ENCODE data around the gene DAP. TPM values are rescaled to one million over a fixed set of nuclear protein-coding genes. Genes with fewer than 3 reads are reported as not detected.

The DAP gene
- total and polyA plus RNA-seq, 4 donors: 27.2 to 80.8 (median 58.3) TPM

- Histone ChIP-seq H3K4me3 (ENCODE audit: low read depth, low read length) (no peak overlapping the region), H3K9me3 (ENCODE audit: control insufficient read depth, insufficient read depth, low read length) (no peaks in the 10 kb centered on the region), H3K36me3 (ENCODE audit: control insufficient read depth, insufficient read depth, low read length) (no peaks in the 10 kb centered on the region), H3K4me1 (ENCODE audit: control insufficient read depth, insufficient read depth, low read length) (peaks cover 20% of the 10 kb centered on the region), H3K27ac (ENCODE audit: low read depth, low read length) (no peak overlapping the region), H3K27me3 (ENCODE audit: control insufficient read depth, insufficient read depth, low read length) (no peaks in the 10 kb centered on the region)
- DNase-seq (ENCODE audit: low read depth in 4 of 6, low spot score in 6 of 6): no peak
- WGBS (ENCODE audit: insufficient coverage): 88% methylated on average over 5 of the region's 10 CpGs
These were observed 98.2 kb downstream of the DAP start for GRCh38 chr5:10662661-10663488.

GRCh38 chr5:10662083-10662482 lies 99.0 kb downstream of the DAP start:
- no peak overlapping the region for H3K4me3 ChIP-seq (ENCODE audit: low read depth, low read length)
- DNase-seq (ENCODE audit: low read depth in 4 of 6, low spot score in 6 of 6): no peak
- no peak overlapping the region for H3K27ac ChIP-seq (ENCODE audit: low read depth, low read length)
- no peaks in the 10 kb centered on the region for H3K9me3 ChIP-seq (ENCODE audit: control insufficient read depth, insufficient read depth, low read length)
- no peaks in the 10 kb centered on the region for H3K36me3 ChIP-seq (ENCODE audit: control insufficient read depth, insufficient read depth, low read length)
- H3K4me1 ChIP-seq (ENCODE audit: control insufficient read depth, insufficient read depth, low read length): peaks cover 20% of the 10 kb centered on the region
- WGBS (ENCODE audit: insufficient coverage): 83% methylated on average over 8 of the region's 11 CpGs
- H3K27me3 ChIP-seq (ENCODE audit: control insufficient read depth, insufficient read depth, low read length): no peaks in the 10 kb centered on the region

- Histone ChIP-seq H3K36me3 (ENCODE audit: control insufficient read depth, insufficient read depth, low read length) (no peaks in the 10 kb centered on the region), H3K27ac (ENCODE audit: low read depth, low read length) (no peak overlapping the region), H3K4me3 (ENCODE audit: low read depth, low read length) (no peak overlapping the region), H3K27me3 (ENCODE audit: control insufficient read depth, insufficient read depth, low read length) (no peaks in the 10 kb centered on the region), H3K4me1 (ENCODE audit: control insufficient read depth, insufficient read depth, low read length) (peaks cover 17% of the 10 kb centered on the region), H3K9me3 (ENCODE audit: control insufficient read depth, insufficient read depth, low read length) (no peaks in the 10 kb centered on the region)
- WGBS (ENCODE audit: insufficient coverage): 98% methylated on average over 12 of the region's 13 CpGs
- no peak for DNase-seq (ENCODE audit: low read depth in 4 of 6, low spot score in 6 of 6)
These were observed 99.6 kb downstream of the DAP start for GRCh38 chr5:10661401-10661800.

- DNase-seq (ENCODE audit: low read depth in 4 of 6, low spot score in 6 of 6): no peak
- H3K4me3 ChIP-seq (ENCODE audit: low read depth, low read length): no peak overlapping the region
- WGBS (ENCODE audit: insufficient coverage): 98% methylated on average over 14 of the region's 15 CpGs
These were observed 100.2 kb downstream of the DAP start for GRCh38 chr5:10660720-10661387.

GRCh38 chr5:10660135-10660534 lies 100.9 kb downstream of the DAP start:
- no peaks in the 10 kb centered on the region for H3K9me3 ChIP-seq (ENCODE audit: control insufficient read depth, insufficient read depth, low read length)
- peaks cover 21% of the 10 kb centered on the region for H3K4me1 ChIP-seq (ENCODE audit: control insufficient read depth, insufficient read depth, low read length)
- DNase-seq (ENCODE audit: low read depth in 4 of 6, low spot score in 6 of 6): no peak
- no peak overlapping the region for H3K27ac ChIP-seq (ENCODE audit: low read depth, low read length)
- H3K4me3 ChIP-seq (ENCODE audit: low read depth, low read length): no peak overlapping the region
- peaks cover 2% of the 10 kb centered on the region for H3K27me3 ChIP-seq (ENCODE audit: control insufficient read depth, insufficient read depth, low read length)
- WGBS (ENCODE audit: insufficient coverage): no CpG with 5 or more reads among the region's 3 CpGs
- no peaks in the 10 kb centered on the region for H3K36me3 ChIP-seq (ENCODE audit: control insufficient read depth, insufficient read depth, low read length)

More at GRCh38 chr5:10660720-10661387, 100.2 kb downstream of the DAP start:
- Histone ChIP-seq H3K27me3 (ENCODE audit: control insufficient read depth, insufficient read depth, low read length) (no peaks in the 10 kb centered on the region), H3K9me3 (ENCODE audit: control insufficient read depth, insufficient read depth, low read length) (no peaks in the 10 kb centered on the region), H3K27ac (ENCODE audit: low read depth, low read length) (no peak overlapping the region), H3K4me1 (ENCODE audit: control insufficient read depth, insufficient read depth, low read length) (peaks cover 15% of the 10 kb centered on the region), H3K36me3 (ENCODE audit: control insufficient read depth, insufficient read depth, low read length) (no peaks in the 10 kb centered on the region)

- Histone ChIP-seq H3K4me1 (ENCODE audit: control insufficient read depth, insufficient read depth, low read length) (peaks cover 20% of the 10 kb centered on the region), H3K27me3 (ENCODE audit: control insufficient read depth, insufficient read depth, low read length) (peaks cover 2% of the 10 kb centered on the region)
These were observed 102.8 kb downstream of the DAP start for GRCh38 chr5:10658265-10658664.

GRCh38 chr5:10655972-10656830 lies 104.8 kb downstream of the DAP start:
- WGBS (ENCODE audit: insufficient coverage): 41% methylated on average over 16 of the region's 18 CpGs
- Histone ChIP-seq H3K4me3 (ENCODE audit: low read depth, low read length) (no peak overlapping the region), H3K4me1 (ENCODE audit: control insufficient read depth, insufficient read depth, low read length) (peaks cover 19% of the 10 kb centered on the region)

More at GRCh38 chr5:10658265-10658664, 102.8 kb downstream of the DAP start:
- Histone ChIP-seq H3K27ac (ENCODE audit: low read depth, low read length) (no peak overlapping the region), H3K36me3 (ENCODE audit: control insufficient read depth, insufficient read depth, low read length) (no peaks in the 10 kb centered on the region), H3K9me3 (ENCODE audit: control insufficient read depth, insufficient read depth, low read length) (no peaks in the 10 kb centered on the region), H3K4me3 (ENCODE audit: low read depth, low read length) (no peak overlapping the region)
- WGBS (ENCODE audit: insufficient coverage): 100% methylated on average over 1 of the region's 4 CpGs
- no peak for DNase-seq (ENCODE audit: low read depth in 4 of 6, low spot score in 6 of 6)

GRCh38 chr5:10655161-10655971 lies 105.7 kb downstream of the DAP start:
- H3K36me3 ChIP-seq (ENCODE audit: control insufficient read depth, insufficient read depth, low read length): no peaks in the 10 kb centered on the region
- H3K4me1 ChIP-seq (ENCODE audit: control insufficient read depth, insufficient read depth, low read length): peaks cover 19% of the 10 kb centered on the region
- DNase-seq (ENCODE audit: low read depth in 4 of 6, low spot score in 6 of 6): peak in 2 of 6 donors; percentile 62 to 73
- H3K4me3 ChIP-seq (ENCODE audit: low read depth, low read length): no peak overlapping the region
- no peaks in the 10 kb centered on the region for H3K9me3 ChIP-seq (ENCODE audit: control insufficient read depth, insufficient read depth, low read length)
- H3K27me3 ChIP-seq (ENCODE audit: control insufficient read depth, insufficient read depth, low read length): peaks cover 4% of the 10 kb centered on the region
- 53% methylated on average over 21 of the region's 29 CpGs for WGBS (ENCODE audit: insufficient coverage)
- no peak overlapping the region for H3K27ac ChIP-seq (ENCODE audit: low read depth, low read length)

More at GRCh38 chr5:10655972-10656830, 104.8 kb downstream of the DAP start:
- H3K27me3 ChIP-seq (ENCODE audit: control insufficient read depth, insufficient read depth, low read length): peaks cover 2% of the 10 kb centered on the region
- no peaks in the 10 kb centered on the region for H3K9me3 ChIP-seq (ENCODE audit: control insufficient read depth, insufficient read depth, low read length)
- no peaks in the 10 kb centered on the region for H3K36me3 ChIP-seq (ENCODE audit: control insufficient read depth, insufficient read depth, low read length)
- peak in 1 of 6 donors; percentile 55 for DNase-seq (ENCODE audit: low read depth in 4 of 6, low spot score in 6 of 6)
- H3K27ac ChIP-seq (ENCODE audit: low read depth, low read length): no peak overlapping the region

GRCh38 chr5:10654566-10654965 lies 106.5 kb downstream of the DAP start:
- 83% methylated on average over 9 of the region's 13 CpGs for WGBS (ENCODE audit: insufficient coverage)
- Histone ChIP-seq H3K4me1 (ENCODE audit: control insufficient read depth, insufficient read depth, low read length) (peaks cover 19% of the 10 kb centered on the region), H3K27me3 (ENCODE audit: control insufficient read depth, insufficient read depth, low read length) (peaks cover 7% of the 10 kb centered on the region), H3K36me3 (ENCODE audit: control insufficient read depth, insufficient read depth, low read length) (no peaks in the 10 kb centered on the region), H3K4me3 (ENCODE audit: low read depth, low read length) (no peak overlapping the region), H3K9me3 (ENCODE audit: control insufficient read depth, insufficient read depth, low read length) (no peaks in the 10 kb centered on the region), H3K27ac (ENCODE audit: low read depth, low read length) (no peak overlapping the region)
- no peak for DNase-seq (ENCODE audit: low read depth in 4 of 6, low spot score in 6 of 6)
